ENCODE results near the gene TTC31.
"Not testable (repeated sequence)": the region's sequence is repeated elsewhere in the genome, so short reads cannot be mapped to it uniquely, and the experiment has no call there.

TTC31 gene

DNA sequence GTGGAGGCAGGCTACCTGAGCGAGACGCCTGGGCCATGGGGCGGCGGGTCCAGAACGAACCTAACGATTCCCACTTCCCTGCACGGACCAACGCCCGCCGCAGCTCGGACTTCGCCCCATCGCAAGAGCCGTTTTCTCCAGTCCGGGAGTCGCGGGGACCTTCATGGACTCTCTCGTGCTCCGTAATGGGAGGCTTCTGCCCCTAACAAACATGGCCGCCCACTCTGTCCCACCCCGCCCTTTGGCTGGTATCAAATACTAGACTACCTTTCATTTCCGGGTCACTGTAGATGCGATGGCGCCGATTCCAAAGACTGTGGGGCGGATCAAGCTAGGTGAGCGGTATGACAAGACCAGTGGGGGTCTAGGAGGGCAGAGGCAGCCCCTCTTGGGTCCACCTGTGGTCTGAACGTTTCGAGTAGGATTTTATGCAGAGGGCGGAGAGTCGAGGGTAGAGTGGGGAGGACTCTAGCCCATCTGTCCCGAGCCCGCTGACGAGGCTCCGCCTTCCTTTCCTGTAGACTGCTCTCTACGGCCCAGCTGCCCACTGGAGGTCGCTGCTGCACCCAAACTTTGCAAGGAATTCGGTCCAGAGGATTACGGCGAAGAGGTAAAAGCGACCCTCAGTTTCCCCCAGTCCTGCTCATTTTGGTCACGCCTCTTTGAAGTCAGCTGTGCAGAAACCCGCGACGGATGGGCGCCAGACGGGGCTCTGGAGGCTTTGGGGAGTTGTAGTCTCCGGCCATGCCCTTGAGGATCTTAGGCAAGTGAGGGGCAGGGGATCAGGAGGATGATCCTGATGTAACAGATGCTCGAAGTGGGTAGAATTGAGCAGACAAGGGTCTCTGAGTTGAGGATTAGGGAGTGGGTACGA is at the start of gene TTC31, which contains the start of gene CCDC142:
Gene TTC31, plus strand, starts transcription at position 281 of the 874 bp plus-strand sequence. Its CDS starts 15 bp downstream, at position 296.
Gene CCDC142, minus strand, starts transcription at position 198 of the 874 bp plus-strand sequence. Its CDS starts 161 bp downstream, at position 37.
- H3K27me3 ChIP-seq (ENCODE audit: control insufficient read depth, insufficient read depth, low read length), result no peaks in the 10 kb centered on the region
- no peaks in the 10 kb centered on the region for H3K36me3 ChIP-seq (ENCODE audit: control insufficient read depth, insufficient read depth, low read length)
- H3K4me3 ChIP-seq (ENCODE audit: low read length), result peak within 1 kb of the TSS; percentile 91
- H3K4me1 ChIP-seq (ENCODE audit: control insufficient read depth, insufficient read depth, low read length), result peaks cover 18% of the 10 kb centered on the region
- H3K27ac ChIP-seq (ENCODE audit: low read depth, low read length), result peak within 1 kb of the TSS; percentile 84
- peak within 1 kb of the TSS; percentile 78 for H3K9ac ChIP-seq (ENCODE audit: low read length)

DNA sequence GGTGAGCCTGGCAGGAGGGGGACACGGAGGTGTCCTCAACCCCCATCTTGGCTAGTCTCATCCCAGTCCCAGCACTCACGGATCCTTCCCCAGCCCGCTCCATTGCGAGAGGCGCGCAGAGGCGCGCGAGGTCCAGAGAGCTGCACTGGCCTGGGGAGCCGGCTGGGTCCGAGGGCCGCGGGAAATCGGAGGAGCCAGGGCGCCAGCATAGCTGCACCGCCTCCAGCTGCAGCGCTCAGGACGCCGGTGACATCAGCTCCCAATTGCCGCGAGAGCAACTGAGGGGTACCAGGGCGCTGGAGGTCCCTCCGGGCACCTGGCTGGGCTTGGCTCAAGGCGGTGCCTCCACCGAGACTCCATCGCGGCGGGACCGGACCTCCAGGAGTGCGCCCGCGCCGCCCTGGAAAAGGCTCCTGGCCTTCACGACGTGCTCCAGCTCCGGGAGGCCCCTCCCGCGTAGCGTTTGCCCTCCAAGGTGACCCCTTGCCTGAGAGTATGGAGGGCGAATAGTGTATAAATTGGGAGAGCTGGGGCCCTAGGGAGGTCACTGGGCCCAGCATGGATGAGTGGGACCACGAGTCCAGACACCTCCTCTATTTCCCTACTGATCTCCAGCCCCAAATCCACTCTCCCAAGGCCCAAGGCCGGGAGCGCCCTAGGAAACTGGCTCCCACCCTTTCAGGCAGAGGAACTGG is 46.6 kb upstream of the TTC31 start:
- Histone ChIP-seq H3K36me3 (ENCODE audit: control insufficient read depth, insufficient read depth, low read length) (peaks cover 6% of the 10 kb centered on the region), H3K27ac (ENCODE audit: low read depth, low read length) (no peak overlapping the region), H3K4me3 (ENCODE audit: low read length) (no peak overlapping the region), H3K27me3 (ENCODE audit: control insufficient read depth, insufficient read depth, low read length) (no peaks in the 10 kb centered on the region), H3K9ac (ENCODE audit: low read length) (no peak overlapping the region), H3K4me1 (ENCODE audit: control insufficient read depth, insufficient read depth, low read length) (peaks cover 16% of the 10 kb centered on the region)

DNA sequence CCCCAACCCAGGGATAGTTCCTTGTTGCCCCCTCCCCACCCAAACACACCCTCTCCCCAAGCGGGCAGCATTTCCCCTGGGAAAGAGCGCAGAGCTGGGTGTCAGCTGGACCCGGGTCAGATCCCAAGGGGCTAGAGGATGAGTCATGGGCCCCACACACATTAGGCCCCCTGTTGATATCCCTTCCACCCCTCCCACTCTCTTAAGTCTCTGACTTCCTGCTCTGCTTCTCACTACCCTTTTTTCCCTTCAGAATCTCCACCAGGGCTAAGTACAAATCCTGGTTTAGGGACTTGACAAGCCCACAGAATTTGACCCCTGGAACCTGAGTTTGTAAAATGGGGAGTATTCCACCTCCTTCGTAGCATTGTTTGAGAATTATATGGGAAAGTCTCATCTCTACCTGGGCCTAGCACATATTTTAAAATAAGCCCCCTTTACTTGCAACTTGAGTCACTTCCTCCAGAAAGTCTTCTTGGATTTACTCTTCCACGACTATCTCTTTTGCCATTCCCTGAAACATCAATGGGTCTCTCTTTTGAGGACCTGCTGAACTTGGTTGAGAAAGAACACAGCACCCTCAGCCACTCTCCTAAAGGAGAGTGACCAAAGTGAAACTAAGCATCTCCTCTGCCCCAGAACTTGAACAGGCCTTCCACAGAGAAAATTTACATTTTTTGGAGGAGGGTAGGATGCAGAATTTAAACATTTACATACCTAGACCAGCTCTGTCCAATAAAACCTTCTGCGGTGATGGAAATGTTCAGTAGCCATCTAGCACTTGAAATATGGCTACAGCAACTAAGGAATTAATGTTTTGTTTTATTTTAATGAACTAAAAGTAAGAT is 45.8 kb upstream of the TTC31 start:
- H3K27ac ChIP-seq (ENCODE audit: low read depth, low read length), result no peak overlapping the region

DNA sequence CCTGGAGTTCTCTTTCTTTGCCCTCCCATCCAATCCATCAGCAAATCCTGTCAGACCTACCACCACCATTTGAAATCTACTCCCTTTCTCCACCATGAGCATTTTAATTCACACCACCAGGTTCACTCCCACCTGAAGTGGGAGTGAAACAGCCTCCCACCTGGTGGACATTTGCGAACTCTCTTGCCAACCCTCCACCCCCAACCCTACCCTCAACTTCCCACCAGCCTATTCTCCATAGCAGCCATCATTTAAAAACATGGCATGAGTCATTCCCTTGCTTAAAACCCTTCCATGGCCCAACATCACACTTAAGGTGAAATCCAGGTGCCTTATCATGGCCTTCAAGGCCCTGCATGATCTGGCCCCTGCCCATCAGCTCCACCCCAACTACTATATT is 44.6 kb upstream of the TTC31 start:
- H3K4me3 ChIP-seq (ENCODE audit: low read length), result no peak overlapping the region

More for the DNA sequence above, 45.8 kb upstream of the TTC31 start:
- H3K36me3 ChIP-seq (ENCODE audit: control insufficient read depth, insufficient read depth, low read length), result peaks cover 4% of the 10 kb centered on the region
- no peak overlapping the region for H3K4me3 ChIP-seq (ENCODE audit: low read length)
- no peak overlapping the region for H3K9ac ChIP-seq (ENCODE audit: low read length)
- no peaks in the 10 kb centered on the region for H3K27me3 ChIP-seq (ENCODE audit: control insufficient read depth, insufficient read depth, low read length)
- H3K4me1 ChIP-seq (ENCODE audit: control insufficient read depth, insufficient read depth, low read length), result peaks cover 18% of the 10 kb centered on the region

DNA sequence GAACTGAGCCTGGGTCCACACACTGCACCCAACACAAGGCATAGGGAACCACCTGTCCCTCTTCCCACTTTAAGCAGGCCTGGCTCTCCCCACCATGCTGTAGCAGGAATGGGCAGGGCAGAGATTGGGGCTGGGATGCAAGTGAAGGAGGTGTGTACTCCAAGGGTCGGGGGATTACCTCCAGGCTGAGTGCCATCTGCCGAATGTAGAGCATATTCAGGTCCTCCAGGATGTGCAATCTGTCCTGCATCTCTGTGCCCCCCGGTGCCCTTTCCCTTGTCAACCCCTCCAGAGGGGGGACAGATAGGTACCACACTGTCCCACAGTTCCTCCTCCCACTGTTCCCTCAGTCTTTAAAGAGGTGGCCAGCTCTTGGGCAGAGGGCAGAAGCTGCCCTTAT is 43.5 kb upstream of the TTC31 start:
- Histone ChIP-seq H3K27ac (ENCODE audit: low read depth, low read length) (peak overlapping the region; percentile 65), H3K36me3 (ENCODE audit: control insufficient read depth, insufficient read depth, low read length) (no peaks in the 10 kb centered on the region), H3K9ac (ENCODE audit: low read length) (peak overlapping the region; percentile 53), H3K27me3 (ENCODE audit: control insufficient read depth, insufficient read depth, low read length) (no peaks in the 10 kb centered on the region), H3K4me3 (ENCODE audit: low read length) (peak overlapping the region; percentile 90), H3K4me1 (ENCODE audit: control insufficient read depth, insufficient read depth, low read length) (peaks cover 18% of the 10 kb centered on the region)

More for the DNA sequence above, 44.6 kb upstream of the TTC31 start:
- H3K27me3 ChIP-seq (ENCODE audit: control insufficient read depth, insufficient read depth, low read length), result no peaks in the 10 kb centered on the region
- peaks cover 18% of the 10 kb centered on the region for H3K4me1 ChIP-seq (ENCODE audit: control insufficient read depth, insufficient read depth, low read length)
- no peaks in the 10 kb centered on the region for H3K36me3 ChIP-seq (ENCODE audit: control insufficient read depth, insufficient read depth, low read length)
- no peak overlapping the region for H3K9ac ChIP-seq (ENCODE audit: low read length)
- H3K27ac ChIP-seq (ENCODE audit: low read depth, low read length), result no peak overlapping the region

DNA sequence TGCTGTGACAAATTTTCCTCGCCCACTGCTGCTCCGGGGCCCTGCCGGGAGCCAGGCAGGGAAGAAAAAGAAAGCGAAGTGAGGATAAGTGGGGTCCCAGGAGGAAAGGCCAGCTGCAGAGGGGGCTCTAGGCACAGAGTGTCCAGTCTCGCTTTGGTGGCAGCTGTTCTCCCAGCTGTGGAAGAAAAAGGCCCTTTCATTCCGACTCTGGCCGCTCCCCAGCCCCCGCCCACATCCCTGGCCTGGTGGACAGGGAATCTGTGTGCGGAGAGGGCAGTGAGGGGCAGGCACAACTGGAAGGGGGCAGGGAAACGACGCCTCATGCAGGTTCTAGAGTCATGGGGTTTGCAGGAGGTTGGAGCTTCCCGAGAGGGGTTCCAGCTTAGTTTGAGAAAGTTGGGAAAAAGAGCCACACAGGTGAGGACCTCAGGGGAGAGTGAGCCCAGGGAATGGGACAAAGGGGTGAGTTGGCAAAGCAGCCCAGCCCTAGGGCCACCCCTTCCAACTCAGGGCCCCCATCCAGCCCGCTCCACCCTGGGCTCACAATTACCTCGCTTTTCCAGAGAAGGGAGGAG is 43.0 kb upstream of the TTC31 start:
- H3K27ac ChIP-seq (ENCODE audit: low read depth, low read length), result peak overlapping the region; percentile 65

DNA sequence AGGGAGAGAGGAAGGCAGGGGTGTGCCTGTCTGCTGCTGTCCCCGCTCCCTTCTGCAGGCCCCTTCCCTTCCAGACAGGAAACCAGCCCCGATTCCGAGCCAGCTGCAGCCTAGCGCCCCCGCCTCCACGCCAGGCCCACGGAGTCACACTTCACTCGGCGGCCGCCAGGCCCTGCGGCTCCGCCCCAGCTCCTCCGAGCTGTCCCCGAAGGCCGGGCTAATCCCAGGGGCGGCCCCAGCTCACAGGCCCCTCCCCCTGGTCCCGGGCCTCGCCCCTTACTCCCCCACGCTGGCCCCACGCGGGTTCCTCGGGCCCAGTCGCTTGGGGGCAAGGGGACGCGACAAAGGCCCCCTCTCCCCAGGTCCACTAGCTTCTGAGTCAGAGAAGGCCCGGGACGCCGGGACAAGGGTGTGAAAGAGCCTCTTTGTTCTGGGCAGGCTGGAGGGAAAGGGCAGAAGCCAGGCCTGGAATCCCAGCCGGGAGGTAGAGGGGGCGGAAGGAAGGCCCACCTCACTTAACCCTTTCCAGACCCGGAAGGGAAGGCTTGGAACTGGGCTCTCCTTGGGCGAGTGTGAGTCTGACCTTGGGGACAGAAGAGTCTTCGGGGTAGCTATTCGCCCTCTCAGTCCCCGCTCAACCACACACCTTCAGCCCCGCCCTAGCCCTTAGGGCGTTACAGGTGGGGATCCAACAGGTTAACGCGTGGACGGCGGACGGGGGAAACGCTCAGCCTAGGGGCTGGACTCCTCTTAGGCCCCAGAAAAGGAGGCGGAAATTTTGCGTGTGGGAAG is 42.3 kb upstream of the TTC31 start:
- H3K9ac ChIP-seq (ENCODE audit: low read length), result peak overlapping the region; percentile 53
- no peaks in the 10 kb centered on the region for H3K27me3 ChIP-seq (ENCODE audit: control insufficient read depth, insufficient read depth, low read length)
- H3K4me1 ChIP-seq (ENCODE audit: control insufficient read depth, insufficient read depth, low read length), result peaks cover 18% of the 10 kb centered on the region
- H3K4me3 ChIP-seq (ENCODE audit: low read length), result peak overlapping the region; percentile 90
- no peaks in the 10 kb centered on the region for H3K36me3 ChIP-seq (ENCODE audit: control insufficient read depth, insufficient read depth, low read length)
- peak overlapping the region; percentile 65 for H3K27ac ChIP-seq (ENCODE audit: low read depth, low read length)

More for the DNA sequence above, 43.0 kb upstream of the TTC31 start:
- Histone ChIP-seq H3K27me3 (ENCODE audit: control insufficient read depth, insufficient read depth, low read length) (no peaks in the 10 kb centered on the region), H3K9ac (ENCODE audit: low read length) (peak overlapping the region; percentile 53), H3K36me3 (ENCODE audit: control insufficient read depth, insufficient read depth, low read length) (no peaks in the 10 kb centered on the region), H3K4me1 (ENCODE audit: control insufficient read depth, insufficient read depth, low read length) (peaks cover 18% of the 10 kb centered on the region), H3K4me3 (ENCODE audit: low read length) (peak overlapping the region; percentile 90)

DNA sequence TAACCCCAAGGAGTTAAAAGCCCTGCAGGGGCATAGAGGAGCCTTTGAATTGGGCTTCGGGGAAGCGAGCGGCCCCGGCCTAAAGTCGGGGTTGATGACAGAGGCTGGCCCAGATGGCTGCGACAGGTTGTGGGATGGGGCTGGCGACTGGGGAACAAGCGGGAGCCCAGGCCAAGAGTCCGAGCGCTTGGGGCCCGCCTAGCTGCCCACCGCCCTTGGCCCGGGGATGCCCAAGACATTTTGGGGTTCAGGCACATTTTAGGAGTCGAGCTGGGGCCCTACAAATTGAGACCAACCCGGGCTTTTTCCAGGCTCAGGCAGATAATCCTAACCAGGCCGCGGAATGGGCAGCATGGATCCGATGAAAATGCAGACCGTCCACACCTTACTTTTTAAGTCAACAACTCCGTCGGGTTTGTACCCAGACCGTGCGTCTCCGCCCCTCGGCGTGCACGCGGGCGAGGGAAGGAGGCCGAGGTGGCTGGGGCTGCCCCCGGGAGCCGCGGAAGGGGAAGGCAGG is 41.7 kb upstream of the TTC31 start:
- H3K36me3 ChIP-seq (ENCODE audit: control insufficient read depth, insufficient read depth, low read length), result no peaks in the 10 kb centered on the region
- H3K4me3 ChIP-seq (ENCODE audit: low read length), result peak overlapping the region; percentile 90
- peaks cover 18% of the 10 kb centered on the region for H3K4me1 ChIP-seq (ENCODE audit: control insufficient read depth, insufficient read depth, low read length)
- no peaks in the 10 kb centered on the region for H3K27me3 ChIP-seq (ENCODE audit: control insufficient read depth, insufficient read depth, low read length)
- peak overlapping the region; percentile 42 for H3K9ac ChIP-seq (ENCODE audit: low read length)
- peak overlapping the region; percentile 65 for H3K27ac ChIP-seq (ENCODE audit: low read depth, low read length)

DNA sequence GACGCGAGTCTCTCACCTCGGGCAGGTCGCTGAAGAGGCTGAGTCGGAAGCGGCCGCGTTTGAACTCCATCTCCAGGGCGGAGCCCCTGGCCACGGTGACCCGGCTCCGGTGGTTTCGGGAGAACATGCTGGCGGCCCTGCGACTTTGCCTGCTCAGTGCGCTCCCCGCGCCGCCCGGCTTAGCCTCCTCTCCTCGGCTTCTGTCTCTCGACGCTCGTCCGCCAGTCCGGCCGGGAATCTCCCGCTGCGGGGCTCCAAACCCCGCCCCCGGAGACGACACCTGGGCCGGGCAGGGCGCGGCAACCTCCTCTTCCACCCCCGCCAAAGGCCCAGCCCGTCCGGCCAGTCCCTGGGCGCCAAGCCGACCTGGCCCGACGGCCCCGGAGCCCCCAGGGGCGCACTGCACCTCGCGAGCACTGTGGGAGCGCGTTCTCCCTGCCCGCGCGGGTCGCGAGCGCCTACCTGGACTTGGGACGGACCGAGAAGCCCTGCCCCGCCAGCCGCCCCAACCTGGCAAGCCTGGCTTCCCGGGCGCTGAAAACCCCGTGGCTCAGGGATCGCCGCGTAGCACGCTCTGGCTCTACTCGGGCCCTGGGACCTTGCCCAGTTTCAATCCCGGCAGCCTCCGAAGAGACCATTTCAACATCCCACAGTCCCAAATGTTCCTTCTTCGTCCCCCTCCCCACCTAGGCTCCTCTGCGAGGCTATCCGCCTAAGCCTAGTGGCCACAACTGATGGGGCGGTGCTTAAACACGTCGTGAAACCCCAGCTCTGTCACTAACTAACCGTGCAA is 41.0 kb upstream of the TTC31 start, which contains the start of gene RTKN:
Gene RTKN, minus strand, starts transcription at position 248 of the 793 bp plus-strand sequence. Its CDS starts 121 bp downstream, at position 127.
- peak within 1 kb of the TSS; percentile 65 for H3K27ac ChIP-seq (ENCODE audit: low read depth, low read length)
- H3K4me3 ChIP-seq (ENCODE audit: low read length), result peak within 1 kb of the TSS; percentile 90
- no peaks in the 10 kb centered on the region for H3K27me3 ChIP-seq (ENCODE audit: control insufficient read depth, insufficient read depth, low read length)
- peak within 1 kb of the TSS; percentile 42 for H3K9ac ChIP-seq (ENCODE audit: low read length)
- peaks cover 16% of the 10 kb centered on the region for H3K4me1 ChIP-seq (ENCODE audit: control insufficient read depth, insufficient read depth, low read length)
- no peaks in the 10 kb centered on the region for H3K36me3 ChIP-seq (ENCODE audit: control insufficient read depth, insufficient read depth, low read length)

DNA sequence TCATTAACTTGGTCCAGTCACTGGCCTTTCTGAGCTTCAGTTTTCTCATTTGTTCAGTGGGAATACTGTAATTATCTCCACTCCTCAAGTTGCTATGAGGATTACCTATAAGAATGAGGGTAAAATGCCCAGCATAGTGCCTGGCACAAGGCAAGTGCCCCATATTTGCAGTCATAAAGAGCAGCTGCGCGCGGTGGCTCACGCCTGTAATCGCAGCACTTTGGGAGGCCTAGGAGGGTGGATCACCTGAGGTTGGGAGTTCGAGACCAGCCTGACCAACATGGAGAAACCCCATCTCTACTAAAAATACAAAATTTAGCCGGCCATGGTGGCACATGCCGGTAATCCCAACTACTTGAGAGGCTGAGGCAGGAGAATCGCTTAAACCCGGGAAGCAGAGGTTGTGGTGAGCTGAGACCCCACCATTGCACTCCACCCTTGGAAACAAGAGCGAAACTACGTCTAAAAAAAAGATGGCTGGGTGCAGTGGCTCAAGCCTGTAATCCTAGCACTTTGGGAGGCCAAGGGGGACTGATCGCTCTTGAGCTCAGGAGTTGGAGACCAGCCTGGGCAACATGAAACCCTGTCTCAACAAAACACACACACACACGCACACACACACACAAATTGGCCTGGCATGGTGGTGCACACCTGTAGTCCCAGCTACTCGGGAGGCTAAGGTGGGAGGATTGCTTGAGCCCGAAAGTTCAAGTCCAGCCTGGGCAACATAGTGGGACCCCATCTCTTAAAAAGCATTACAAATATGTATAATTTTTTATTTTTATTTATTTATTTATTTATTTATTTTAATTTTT is 40.2 kb upstream of the TTC31 start:
- not testable (repeated sequence) for H3K27ac ChIP-seq (ENCODE audit: low read depth, low read length); H3K27me3 ChIP-seq (ENCODE audit: control insufficient read depth, insufficient read depth, low read length); H3K36me3 ChIP-seq (ENCODE audit: control insufficient read depth, insufficient read depth, low read length); H3K9ac ChIP-seq (ENCODE audit: low read length)
- Histone ChIP-seq H3K4me3 (ENCODE audit: low read length) (peak overlapping the region; percentile 90), H3K4me1 (ENCODE audit: control insufficient read depth, insufficient read depth, low read length) (peaks cover 13% of the 10 kb centered on the region)

All from rectal smooth muscle tissue (tissue), 1 donor.